GM12874 (cell line): Measurements from ENCODE around the gene GKN1.

ENCODE experiments used
- CTCF ChIP-seq: IDR thresholded peaks from 2 replicates; pipeline ENCODE4 v1.5.1; 2011; ENCODE audit warnings: low read depth, mild to moderate bottlenecking, control low read depth, low read length, moderate library complexity; ENCODE audit not compliant: insufficient read depth

The GKN1 gene

DNA sequence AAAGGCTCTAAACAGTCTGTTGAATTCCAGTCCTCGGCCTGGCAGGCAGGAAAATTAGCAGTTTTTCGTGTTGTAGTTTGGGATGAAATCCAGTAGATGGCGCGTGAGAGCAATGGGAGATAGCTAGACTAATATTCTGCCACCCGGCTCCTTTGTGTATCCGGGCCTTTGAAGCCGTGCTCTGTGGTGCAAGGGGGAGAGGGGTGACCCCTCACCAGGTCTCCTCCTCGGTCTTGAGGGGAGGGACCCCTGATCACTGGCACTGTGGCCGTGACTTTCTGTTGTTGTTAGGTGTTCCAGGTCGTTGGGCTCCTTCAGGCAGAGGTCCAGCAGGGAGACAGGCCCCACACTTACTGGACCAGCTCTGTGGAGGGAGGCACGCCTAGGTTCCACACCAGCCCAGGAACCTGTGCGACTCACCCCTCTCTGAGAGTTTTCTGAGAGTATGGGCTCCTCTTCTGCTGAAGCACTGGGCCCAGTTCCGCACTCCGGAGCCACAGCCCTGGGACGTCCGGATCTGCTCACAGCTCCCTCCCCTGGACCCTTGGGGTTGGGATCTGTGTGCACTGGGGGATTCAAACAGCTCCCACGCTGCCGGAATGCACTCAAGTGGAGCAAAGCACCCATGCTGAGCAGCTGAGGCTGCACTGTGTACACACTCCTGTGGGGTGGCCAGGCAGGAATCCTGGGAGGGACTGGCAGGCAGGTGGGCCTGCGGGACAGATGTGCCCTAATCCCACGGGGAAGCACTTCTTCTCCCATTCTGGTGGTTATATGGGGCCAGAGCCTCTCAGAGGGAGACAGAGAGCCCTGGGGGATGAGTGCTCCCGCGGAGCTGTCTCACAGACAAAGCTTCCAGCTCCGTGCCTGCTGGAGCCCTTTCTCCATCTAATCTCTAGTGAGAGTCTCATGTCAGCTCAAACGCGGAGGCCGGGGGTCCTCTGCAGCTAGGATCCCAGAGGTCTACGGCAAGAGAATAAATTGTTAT, 30.6 kb upstream of the GKN1 start:
- TF ChIP-seq CTCF: peak; percentile 78

- no peak for TF ChIP-seq CTCF
These were observed 28.3 kb upstream of the GKN1 start for GRCh38 chr2:68946117-68946516.

DNA sequence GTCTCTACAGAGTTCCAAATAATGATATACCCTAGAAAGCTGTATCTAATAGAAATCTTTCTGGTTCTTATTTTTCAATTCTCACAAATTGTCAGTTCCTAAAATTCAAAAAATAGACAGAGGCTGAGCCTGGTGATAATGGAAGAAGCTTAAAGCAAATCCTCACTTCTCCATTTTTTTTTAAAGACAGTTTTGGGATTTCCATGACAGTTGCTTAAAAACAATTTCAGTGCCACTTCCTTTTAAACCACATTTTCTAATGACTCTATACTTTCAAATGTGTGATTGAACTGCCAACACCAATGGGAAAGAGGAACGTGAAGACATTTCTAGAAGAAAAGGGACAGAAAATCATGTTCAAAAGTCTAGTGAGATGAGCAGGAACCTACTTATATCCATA, 25.7 kb upstream of the GKN1 start:
- no peak for TF ChIP-seq CTCF

DNA sequence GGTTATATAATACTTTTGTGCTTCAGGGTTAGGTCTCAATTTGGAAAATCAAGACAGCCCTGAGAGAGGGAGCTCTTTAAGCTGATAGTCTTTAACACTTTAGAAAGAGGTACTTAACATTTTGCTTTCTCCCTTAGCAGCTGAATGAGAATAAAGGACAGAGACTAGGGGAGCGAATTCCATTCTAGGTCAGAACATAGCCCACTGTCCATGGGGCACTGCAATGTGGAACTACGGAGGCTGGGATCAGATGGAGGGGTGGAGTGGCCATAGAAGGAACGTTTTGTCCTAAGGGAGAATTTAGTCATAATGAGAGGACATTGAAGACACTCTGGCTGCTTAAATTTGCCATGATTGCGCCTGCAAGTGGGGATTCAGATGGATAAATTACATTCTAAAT, 22.5 kb upstream of the GKN1 start:
- TF ChIP-seq CTCF: no peak

- TF ChIP-seq CTCF: no peak
These were observed 21.4 kb upstream of the GKN1 start, which contains the start of gene GKN2 for GRCh38 chr2:68952887-68953521. TSS of gene GKN2 (minus strand) at chr2:68952893. CDS start at chr2:68952861, 32 bp downstream.

GRCh38 chr2:68959001-68959400, 15.4 kb upstream of the GKN1 start:
- no peak for TF ChIP-seq CTCF

- TF ChIP-seq CTCF: no peak
These were observed 13.1 kb upstream of the GKN1 start for GRCh38 chr2:68961380-68961779.
